GM12892 (cell line): ENCODE data around the gene TPST2.
"Not testable (repeated sequence)": the region's sequence is repeated elsewhere in the genome, so short reads cannot be mapped to it uniquely, and the experiment has no call there.

Experiments used
- DNase-seq: peaks from one replicate; pipeline ENCODE4 v3.0.0; 2011; ENCODE audit not compliant: insufficient read length
- FAIRE-seq: peaks from 2 replicates; lab custom pipeline; 2011; peaks lifted over from hg19 to GRCh38; lab: Jason Lieb, UNC
- POLR2A ChIP-seq: IDR thresholded peaks from 2 replicates; pipeline ENCODE4 v1.6.1; 2011; ENCODE audit warnings: low read depth, low read length, control low read depth
- POLR2AphosphoS5 ChIP-seq: IDR thresholded peaks from 2 replicates; pipeline ENCODE4 v1.6.1; 2011; ENCODE audit warnings: low read depth, low read length, control low read depth
- TAF1 ChIP-seq: IDR thresholded peaks from 2 replicates; pipeline ENCODE4 v1.6.1; 2011; ENCODE audit warnings: low read depth, mild to moderate bottlenecking, control low read depth, low read length, borderline replicate concordance

TPST2 gene

GRCh38 chr22:26535603-26535908 is 54.4 kb downstream of the TPST2 start:
- TF ChIP-seq TAF1 (no peak), POLR2A (no peak), POLR2AphosphoS5 (no peak)
- no peak for DNase-seq
- FAIRE-seq, result peak; percentile 73

GRCh38 chr22:26534874-26535602 is 54.9 kb downstream of the TPST2 start:
- DNase-seq (no peak), FAIRE-seq (peak; percentile 64)
- no peak for TF ChIP-seq TAF1
- no peak for TF ChIP-seq POLR2A
- no peak for TF ChIP-seq POLR2AphosphoS5

- no peak for DNase-seq
- no peak for FAIRE-seq
Measured at GRCh38 chr22:26534171-26534855, 55.6 kb downstream of the TPST2 start.

GRCh38 chr22:26529345-26529744 is 60.6 kb downstream of the TPST2 start:
- FAIRE-seq (no peak), DNase-seq (no peak)
- TF ChIP-seq POLR2A (no peak), POLR2AphosphoS5 (no peak), TAF1 (no peak)

More at GRCh38 chr22:26534171-26534855, 55.6 kb downstream of the TPST2 start:
- TF ChIP-seq TAF1 (no peak), POLR2AphosphoS5 (no peak), POLR2A (no peak)

- FAIRE-seq, result not testable (repeated sequence)
Measured at GRCh38 chr22:26528518-26528917, 61.4 kb downstream of the TPST2 start.

GRCh38 chr22:26527574-26528465 is 62.1 kb downstream of the TPST2 start:
- FAIRE-seq (no peak), DNase-seq (no peak)
- TF ChIP-seq POLR2AphosphoS5 (no peak), TAF1 (no peak), POLR2A (no peak)

More at GRCh38 chr22:26528518-26528917, 61.4 kb downstream of the TPST2 start:
- DNase-seq, result not testable (repeated sequence)

GRCh38 chr22:26527167-26527566 is 62.8 kb downstream of the TPST2 start:
- DNase-seq, result no peak
- FAIRE-seq, result no peak
- TF ChIP-seq POLR2A (no peak), TAF1 (no peak), POLR2AphosphoS5 (no peak)

GRCh38 chr22:26525946-26526564 is 63.9 kb downstream of the TPST2 start:
- TF ChIP-seq POLR2A, result no peak
- TF ChIP-seq TAF1, result no peak
- no peak for TF ChIP-seq POLR2AphosphoS5
- DNase-seq (no peak), FAIRE-seq (no peak)

- FAIRE-seq (no peak), DNase-seq (no peak)
- TF ChIP-seq POLR2A (no peak), TAF1 (no peak), POLR2AphosphoS5 (no peak)
Measured at GRCh38 chr22:26524870-26525269, 65.1 kb downstream of the TPST2 start.

- FAIRE-seq (no peak), DNase-seq (no peak)
- TF ChIP-seq POLR2A (no peak), POLR2AphosphoS5 (no peak), TAF1 (no peak)
Measured at GRCh38 chr22:26522592-26522991, 67.3 kb downstream of the TPST2 start.

- no peak for DNase-seq
- TF ChIP-seq TAF1, result no peak
- TF ChIP-seq POLR2AphosphoS5, result no peak
- no peak for TF ChIP-seq POLR2A
- FAIRE-seq, result no peak
Measured at GRCh38 chr22:26522012-26522411, 67.9 kb downstream of the TPST2 start.
